Measurements from ENCODE around the gene RIPOR3.
"Not testable (repeated sequence)": the region's sequence is repeated elsewhere in the genome, so short reads cannot be mapped to it uniquely, and the experiment has no call there.

RIPOR3 gene

DNA sequence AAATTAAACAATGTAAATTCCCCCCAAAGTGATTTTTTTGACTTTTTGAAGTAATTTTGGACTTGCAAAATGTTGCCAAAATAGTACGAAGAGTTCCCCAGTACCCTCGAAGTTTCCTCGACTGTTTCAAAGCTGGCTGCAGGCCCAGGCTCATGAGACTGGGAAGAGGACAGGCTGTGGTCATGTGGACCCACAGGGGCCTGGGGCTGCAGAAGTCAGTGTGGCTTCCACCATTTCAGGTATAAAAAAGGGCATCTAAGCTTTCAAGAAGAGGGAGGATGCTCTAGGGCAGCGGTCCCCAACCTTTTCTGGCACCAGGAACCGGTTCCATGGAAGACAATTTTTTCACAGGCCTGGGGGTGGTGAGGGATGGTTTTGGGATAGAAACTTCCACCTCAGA lies 106.1 kb downstream of the RIPOR3 start:
- DNase-seq, result no peak

DNA sequence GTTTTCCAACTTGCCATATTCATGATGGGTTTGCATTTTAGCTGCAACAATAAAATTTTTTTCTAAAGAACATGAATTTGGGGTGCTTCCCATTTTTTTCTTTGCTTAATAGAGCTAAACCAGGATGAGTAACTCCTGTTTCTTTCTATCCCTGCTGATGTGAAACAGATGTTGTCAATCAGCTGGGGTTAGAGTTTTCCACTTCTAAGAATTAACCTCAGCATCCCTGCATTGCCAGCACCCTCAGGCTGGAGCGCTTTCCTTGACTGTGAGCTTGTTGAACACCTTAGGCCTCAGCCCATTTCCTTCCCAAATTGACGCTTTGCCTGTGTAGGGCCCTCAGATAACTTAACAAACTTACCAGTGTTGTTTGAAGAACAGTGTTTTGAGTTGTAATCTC lies 106.7 kb downstream of the RIPOR3 start:
- no peak for DNase-seq

DNA sequence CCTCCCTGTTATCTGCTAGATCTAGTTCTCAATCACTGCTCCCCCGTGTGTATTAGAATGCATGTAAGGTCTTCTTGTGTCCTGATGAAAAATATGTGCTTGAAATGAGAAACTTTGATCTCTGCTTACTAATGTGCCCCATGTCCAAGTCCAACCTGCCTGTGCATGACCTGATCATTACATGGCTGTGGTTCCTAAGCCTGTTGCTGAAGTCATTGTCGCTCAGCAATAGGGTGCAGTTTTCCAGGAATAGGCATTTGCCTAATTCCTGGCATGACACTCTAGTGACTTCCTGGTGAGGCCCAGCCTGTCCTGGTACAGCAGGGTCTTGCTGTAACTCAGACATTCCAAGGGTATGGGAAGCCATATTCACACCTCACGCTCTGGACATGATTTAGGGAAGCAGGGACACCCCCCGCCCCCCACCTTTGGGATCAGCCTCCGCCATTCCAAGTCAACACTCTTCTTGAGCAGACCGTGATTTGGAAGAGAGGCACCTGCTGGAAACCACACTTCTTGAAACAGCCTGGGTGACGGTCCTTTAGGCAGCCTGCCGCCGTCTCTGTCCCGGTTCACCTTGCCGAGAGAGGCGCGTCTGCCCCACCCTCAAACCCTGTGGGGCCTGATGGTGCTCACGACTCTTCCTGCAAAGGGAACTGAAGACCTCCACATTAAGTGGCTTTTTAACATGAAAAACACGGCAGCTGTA lies 107.7 kb downstream of the RIPOR3 start:
- DNase-seq, result no peak

DNA sequence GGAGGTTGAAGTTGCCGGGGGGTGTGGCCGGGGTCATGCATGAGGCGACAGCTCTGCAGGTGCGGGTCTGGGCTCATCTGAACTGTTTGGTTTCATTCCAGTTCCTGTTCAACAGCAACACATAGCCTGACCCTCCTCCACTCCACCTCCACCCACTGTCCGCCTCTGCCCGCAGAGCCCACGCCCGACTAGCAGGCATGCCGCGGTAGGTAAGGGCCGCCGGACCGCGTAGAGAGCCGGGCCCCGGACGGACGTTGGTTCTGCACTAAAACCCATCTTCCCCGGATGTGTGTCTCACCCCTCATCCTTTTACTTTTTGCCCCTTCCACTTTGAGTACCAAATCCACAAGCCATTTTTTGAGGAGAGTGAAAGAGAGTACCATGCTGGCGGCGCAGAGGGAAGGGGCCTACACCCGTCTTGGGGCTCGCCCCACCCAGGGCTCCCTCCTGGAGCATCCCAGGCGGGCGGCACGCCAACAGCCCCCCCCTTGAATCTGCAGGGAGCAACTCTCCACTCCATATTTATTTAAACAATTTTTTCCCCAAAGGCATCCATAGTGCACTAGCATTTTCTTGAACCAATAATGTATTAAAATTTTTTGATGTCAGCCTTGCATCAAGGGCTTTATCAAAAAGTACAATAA lies 108.6 kb downstream of the RIPOR3 start:
- no peak for DNase-seq

DNA sequence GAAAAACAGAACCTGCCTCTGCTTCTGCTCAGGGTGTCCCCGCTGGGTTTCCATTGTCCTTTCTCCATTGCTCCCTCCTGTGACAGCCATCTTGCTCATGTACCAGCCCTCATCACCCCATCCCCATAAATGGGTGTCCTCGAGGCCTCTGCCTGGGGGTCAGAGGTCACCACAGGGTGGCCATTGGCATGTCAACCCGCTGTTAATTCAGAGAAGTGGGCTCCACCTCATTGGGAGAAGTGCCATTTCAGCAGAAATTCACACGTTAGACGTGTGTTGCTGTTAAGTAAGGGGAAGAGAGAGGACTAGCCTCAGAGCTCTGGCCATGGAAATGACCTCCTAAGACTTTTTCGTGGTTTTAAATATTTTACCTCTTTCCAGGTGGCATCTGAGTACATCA lies 109.2 kb downstream of the RIPOR3 start:
- DNase-seq, result no peak

DNA sequence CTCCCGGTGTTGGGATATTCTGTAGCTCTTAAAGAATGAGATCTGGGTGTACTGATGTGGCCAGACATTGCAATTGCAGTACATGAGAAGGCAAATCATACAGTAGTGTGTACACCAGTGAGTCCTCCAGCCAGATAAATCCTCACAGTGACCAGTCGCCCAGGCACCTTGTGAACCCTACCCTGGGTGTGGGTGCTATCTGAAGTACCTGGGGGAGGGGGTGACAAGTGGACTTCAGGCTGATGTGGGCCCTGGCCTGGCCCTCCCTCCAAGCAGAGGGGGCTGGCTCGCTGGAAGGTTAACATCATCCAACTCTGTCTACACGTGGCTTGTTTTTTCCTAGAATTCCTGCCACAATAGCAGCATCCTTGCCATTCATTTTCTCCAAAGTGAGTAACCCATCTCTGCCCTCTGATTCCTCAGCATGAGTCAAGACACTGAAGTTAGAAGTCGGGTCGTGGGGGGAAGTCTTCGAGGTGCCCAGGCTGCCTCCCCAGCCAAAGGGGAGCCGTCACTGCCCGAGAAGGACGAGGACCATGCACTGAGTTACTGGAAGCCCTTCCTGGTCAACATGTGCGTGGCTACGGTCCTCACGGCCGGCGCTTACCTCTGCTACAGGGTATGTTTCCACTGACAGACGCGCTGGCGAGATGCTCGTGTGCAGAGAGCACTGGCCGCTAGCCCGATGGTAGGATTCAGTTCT lies 110.3 kb downstream of the RIPOR3 start:
- no peak for DNase-seq

DNA sequence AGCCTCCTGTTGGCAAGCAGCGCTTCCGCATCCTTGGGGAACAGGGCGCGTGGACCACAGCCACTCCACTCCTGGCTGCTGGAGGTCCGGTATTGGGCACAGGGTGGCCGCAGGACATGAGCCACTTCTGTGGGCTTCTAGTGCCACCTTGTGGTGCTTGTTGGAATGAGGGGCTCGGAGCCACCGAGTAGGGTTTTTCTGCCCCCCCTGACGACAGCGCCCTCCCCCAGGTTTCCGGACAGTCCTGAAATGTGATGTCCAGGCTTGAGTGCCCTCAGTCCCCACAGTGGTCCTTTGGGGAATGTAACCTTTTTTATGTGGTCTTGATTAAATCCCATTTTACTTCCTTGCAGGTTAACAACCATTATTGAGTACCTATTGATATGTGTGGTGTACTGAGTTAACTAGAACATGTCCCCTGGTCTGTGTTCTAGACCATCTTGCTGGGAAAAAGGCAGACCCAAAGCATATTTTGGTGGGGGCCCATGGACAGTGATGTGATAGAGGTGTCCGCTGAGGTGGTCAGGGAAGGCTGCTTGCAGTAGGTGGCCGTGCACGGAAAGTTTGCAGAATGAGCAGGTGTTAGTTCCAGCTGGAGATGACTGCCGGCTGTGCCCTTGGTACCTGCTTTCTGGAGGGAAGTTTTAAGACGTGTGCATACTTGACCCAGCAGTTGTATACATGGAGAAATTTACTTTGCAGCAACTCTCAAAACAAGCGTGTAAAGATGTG lies 111.2 kb downstream of the RIPOR3 start:
- no peak for DNase-seq

DNA sequence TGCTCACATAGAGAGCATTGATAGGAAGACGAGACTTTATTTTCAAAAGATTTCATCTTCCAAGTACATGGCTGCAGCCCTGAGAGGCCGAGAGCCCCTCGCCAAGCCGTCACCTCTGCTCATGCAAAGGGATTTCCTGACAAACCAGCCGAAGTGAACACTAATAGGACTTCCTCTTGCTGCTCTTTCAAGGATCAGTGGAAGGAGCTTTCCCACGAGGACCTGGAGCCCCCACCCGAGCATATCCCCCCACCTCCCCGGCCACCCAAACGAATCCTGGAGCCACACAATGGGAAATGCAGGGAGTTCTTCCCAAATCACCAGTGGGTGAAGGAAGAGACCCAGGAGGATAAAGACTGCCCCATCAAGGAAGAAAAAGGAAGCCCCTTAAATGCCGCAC lies 111.8 kb downstream of the RIPOR3 start:
- no peak for DNase-seq

DNA sequence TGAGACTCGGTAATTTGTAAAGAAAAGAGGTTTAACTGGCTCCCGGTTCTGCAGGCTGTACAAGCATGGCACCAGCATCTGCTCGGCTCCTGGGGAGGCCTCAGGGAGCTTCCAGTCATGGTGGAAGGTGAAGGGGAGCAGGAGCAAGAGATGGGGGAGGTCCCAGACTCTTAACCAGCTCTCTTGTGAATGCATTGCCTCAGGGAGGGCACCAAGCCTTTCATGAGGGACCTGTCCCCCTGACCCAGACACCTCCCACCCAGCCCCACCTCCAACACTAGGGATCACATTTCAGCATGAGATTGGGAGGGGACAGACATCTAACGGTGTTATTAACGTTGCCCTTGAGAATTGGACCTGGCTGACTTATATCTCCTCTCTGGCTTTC lies 112.6 kb downstream of the RIPOR3 start:
- no peak for DNase-seq

DNA sequence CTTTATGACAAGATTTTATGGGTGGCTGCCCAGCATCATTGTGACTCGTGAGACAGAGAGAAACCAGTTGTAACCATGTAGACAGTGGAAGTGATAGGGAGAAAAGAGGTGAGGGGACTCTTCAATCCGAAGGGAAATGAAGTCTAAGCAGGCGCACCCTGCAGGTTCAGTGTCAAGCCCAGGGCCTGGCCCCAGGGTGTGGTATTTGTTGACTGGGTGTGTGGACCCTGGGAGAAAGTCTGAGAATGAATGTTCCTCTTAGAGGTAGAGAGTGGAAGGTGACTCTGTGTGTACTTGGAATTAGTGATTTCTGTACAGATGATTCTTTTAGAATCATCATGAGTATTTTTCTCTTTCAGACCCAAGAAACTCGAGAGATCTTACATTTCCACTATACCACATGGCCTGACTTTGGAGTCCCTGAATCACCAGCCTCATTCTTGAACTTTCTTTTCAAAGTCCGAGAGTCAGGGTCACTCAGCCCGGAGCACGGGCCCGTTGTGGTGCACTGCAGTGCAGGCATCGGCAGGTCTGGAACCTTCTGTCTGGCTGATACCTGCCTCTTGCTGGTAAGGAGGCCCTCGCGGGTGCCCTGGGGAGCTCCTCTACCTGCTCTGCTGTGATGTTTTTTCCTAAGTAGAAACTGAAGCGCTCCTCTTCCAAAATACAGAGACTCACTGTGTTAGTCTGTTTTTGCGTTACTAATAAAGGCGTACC lies 113.1 kb downstream of the RIPOR3 start:
- no peak for DNase-seq

DNA sequence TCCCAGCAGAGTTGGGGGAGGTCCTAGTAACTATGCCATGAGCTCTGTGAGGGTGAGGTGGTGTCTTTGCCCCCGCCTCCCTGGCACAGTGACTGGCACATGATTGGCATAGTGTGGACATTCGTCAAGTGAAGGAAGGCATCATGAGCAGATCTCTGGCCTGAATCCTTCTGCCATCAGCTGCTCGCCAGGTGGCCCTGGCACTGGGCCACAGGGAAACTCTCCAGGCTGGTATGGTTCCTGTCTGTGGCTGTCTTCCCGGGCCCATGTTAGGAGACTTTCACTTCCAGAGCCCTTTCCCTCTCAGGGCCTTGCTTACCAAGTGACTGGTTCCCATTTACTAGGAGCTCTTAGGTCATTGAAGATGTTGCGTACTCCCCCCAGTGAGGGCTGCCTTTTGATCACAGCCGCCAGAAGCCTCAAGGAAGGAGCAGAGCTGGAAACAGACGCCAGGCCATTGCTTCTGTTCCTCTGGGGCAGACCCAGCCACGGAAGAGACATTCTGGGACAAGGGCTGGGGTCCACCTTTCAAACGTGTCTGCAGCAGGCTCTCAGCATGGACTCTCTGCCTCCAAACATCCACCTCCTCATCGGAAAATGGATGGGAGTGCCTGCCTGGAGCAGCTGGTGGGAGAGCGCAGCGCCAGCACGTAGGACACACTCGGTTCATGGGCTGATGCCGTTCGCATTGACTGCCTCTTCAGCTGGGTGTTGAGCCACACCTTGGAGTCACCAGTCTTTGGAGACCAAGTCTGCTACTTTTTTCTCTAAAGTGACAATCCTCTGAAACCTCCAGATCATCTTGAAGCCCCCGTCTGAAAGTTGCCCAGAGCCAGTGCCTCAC lies 113.9 kb downstream of the RIPOR3 start:
- no peak for DNase-seq

DNA sequence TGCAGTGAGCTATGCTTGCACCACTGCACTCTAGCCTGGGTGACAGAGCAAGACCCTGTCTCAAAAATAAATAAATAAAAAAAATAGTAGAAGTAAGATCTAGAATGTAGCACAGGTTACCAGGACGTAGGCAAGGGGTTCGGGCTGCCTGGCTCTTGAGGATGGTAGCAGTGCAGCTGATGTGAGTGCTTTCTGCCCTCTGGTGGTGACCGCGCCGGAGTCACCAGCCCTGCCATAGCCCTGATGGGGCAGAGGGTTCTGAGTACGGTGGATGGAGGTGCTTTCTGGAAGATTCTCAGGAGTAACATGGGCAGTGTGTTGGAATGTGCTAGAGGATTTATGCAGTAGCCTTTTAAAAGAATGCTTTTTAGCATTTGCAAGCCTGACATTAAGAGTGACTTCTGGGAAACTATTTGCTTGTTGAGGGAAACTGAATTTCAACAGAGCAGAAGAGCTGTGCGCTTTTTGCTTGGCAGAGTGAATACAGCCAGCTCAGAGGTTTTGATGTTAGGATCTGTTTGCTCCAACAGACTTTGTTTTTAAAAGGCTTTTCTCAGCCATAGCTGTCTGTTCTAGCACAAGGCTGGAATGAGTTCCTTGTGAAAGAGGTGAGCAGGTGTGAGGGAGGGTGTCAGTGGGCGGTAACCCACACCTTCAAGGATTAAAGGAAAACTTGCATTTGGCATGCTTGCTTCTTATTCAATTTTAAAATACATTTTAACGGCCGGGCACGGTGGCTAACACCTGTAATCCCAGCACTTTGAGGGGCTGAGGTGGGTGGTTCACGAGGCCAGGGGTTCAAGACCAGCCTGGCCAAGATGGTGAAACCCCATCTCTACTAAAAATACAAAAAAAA lies 115.2 kb downstream of the RIPOR3 start:
- no peak for DNase-seq

DNA sequence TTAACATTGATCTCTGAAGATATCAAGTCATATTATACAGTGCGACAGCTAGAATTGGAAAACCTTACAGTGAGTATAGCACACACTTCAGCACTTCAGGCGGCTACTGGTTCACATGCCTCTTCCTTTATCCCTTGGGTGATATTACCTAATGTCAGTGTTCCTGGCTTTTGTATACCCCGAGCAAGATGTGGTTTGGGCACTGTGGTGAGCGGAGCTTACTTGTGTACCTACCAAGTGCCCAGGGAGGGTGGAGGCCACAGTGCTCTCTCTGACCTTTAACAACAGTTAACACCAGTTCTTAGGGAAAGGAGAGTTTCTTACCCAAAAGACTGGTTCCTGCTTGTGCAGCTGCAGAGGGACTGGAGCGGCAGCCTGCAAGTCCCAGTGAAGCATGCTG lies 116.8 kb downstream of the RIPOR3 start:
- no peak for DNase-seq

DNA sequence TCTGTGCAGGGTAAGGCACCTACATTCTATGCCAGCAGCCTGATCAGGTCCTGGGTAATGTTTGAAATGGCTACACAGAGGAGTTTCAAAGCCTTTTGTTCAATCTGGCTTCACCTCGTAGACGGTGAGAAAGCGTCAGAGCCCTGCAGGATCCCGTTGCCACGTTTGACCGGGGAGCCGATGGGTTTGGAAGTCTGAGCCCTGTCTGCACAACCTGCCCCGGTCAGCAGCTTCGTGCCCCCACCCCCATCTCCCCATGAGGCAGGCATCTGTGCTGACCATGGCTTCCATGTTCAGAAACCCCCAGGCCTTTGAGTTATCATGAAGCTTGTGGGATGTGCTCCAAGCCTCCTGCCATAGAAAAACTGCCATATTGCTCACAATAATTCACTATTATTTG lies 117.2 kb downstream of the RIPOR3 start:
- no peak for DNase-seq

DNA sequence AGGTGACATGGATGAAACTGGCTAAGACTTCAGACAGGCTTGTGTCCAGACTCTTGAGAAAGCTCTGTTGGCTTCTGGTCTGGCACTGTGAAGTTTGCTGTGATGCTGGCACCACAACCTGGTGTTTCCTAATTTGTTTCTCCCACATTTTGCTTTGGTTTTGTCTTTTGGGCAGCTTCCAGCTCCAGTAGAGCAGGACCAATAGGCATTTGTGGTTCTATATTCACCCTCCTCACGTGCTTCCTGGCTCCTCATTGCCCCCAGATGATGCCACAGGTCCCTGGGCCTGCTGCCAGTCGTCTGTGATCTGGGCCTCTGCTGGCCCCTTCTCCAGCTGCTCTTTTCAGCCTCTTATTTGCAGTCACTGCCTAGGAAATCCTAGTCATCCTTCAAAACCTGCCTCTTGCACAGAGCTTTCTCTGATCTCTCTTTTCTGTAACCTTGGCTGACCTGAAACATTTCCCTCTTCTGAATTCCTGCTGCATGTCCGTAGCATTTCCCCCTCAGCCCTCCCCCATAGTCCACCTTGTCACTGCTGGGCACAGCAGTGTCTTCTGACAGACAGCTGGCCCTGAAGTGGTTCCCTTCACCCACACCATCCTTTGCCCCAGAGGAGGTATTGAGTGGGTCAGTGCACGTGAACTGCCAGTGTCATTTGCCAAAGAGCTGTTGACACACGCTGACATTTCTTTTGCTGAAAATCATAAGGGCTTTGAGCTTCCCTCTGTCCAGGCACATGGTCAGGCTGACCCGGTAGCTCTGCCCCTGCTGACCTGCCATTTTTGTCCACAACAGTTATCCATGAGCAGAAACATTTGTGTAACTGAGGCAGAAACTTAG lies 118.2 kb downstream of the RIPOR3 start:
- no peak for DNase-seq

DNA sequence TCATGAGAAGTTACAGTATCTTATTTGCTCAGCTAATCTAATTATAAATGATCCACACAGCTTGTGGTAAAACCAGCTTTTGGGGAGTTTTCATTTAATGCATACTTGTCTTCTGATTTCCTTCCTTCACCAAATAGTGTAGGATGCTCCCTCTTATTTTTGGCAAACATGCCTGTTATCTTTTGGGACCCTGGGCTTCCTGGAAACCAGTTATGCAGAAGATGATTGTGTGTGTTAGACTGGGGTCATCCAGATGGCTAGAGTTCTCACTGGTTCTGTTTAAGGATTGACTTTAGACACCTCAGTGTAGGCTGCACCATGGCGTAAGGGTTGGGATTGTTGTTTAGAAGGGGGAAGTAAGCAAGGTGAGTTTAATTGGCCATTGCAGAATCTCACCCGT lies 119.9 kb downstream of the RIPOR3 start:
- DNase-seq, result no peak

DNA sequence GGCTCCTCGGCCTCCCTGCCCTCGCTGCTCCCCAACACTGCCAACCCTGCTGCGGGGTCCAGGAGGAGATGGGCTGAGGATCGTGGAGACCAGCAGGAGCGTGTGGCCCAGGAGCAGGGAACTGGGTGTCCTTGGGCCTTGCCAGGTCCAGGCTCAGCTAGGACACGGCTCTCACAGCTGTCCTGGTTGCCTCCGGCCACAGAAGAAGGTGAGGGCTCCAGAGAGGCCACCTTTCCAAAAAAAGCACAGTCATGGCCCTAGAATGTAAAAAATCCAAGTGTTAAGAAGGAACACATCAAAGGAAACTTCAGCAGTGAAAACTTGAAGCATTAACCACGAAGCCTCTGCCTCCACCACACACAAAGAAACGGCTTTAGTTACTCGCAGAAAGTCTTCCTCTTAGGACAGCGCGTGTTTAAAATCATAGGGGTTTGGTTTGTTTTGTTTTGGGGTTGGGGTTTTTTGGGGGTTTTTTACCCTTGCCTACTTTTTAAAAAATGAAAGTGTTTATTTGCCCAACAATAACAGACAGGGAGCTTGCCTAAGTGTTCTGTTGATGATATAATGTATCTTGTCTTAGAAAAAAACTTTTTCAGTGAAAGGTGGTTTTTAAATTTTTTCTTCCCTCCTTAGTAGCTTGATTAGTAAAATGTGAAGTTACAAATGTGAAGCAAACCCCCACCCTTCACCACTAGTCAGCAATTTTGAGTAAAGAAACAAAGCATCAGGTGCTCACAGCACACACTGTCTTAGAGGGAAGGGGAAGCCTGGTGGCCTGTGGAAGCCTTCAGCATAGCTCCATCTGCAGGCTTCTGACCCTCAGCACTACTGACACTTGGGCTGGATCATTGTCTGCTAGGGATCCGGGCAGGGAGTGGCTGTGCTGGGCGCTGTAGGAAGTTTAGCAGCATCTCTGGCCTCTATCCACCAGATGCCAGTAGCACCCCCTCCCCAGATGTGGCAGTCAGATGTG lies 121.2 kb downstream of the RIPOR3 start:
- no peak for DNase-seq

DNA sequence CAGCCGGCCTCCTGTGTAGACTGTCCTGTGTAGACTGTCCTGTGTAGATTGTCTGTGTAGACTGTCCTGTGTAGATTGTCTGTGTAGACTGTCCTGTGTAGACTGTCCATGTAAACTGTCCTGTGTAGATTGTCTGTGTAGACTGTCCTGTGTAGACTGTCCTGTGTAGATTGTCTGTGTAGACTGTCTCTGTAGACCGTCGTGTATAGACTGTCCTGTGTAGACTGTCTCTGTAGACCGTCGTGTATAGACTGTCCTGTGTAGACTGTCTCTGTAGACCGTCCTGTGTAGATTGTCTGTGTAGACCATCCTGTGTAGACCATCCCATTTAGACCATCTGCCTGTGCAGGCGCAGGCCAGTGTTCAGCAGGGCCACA lies 121.9 kb downstream of the RIPOR3 start:
- DNase-seq, result not testable (repeated sequence)

DNA sequence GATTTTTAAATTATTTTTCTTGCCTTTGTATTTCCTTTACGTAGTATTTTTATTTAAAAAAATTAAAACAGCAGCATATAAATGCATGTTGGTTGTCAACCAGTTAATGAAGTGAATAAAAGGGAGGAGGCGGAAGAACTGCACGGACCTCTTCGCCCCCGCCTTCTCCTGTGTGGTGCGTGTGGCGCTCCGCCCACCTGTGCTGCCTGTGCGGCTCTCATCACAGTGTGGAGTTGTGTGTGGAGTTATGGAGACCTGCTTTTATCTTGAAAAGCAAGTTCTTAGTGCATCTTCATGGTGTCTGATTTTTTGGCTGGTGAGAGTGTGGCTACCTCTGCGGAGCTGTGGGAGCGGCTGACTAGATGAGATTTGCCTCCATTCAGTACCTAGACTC lies 122.8 kb downstream of the RIPOR3 start:
- no peak for DNase-seq

Data from NCI-H1436 treated with DMSO at 0.1 percent for 48 hours (cell line).